HEK293 (cell line): Measurements from ENCODE around the gene MMAB.

Experiments
- CTCF ChIP-seq: fragments of 450-650 bp; formaldehyde crosslinking; IDR thresholded peaks from 2 replicates; pipeline ENCODE4 v1.5.1; 2016; ENCODE audit warnings: missing biosample characterization, missing genetic modification characterization
- SP2 ChIP-seq: fragments of 450-650 bp; formaldehyde crosslinking; IDR thresholded peaks from 2 replicates; pipeline ENCODE4 v1.5.1; 2016; ENCODE audit warnings: missing biosample characterization, missing genetic modification characterization
- YY1 ChIP-seq: fragments of 450-650 bp; formaldehyde crosslinking; IDR thresholded peaks from 2 replicates; pipeline ENCODE4 v1.5.1; 2018; ENCODE audit warnings: missing biosample characterization, missing genetic modification characterization
- ZEB2 ChIP-seq: fragments of 450-650 bp; formaldehyde crosslinking; IDR thresholded peaks from 2 replicates; pipeline ENCODE4 v1.5.1; 2016; ENCODE audit warnings: missing biosample characterization, missing genetic modification characterization
- ZNF214 ChIP-seq: fragments of 450-650 bp; formaldehyde crosslinking; IDR thresholded peaks from 2 replicates; pipeline ENCODE4 v1.5.1; 2017; ENCODE audit warnings: missing biosample characterization, mild to moderate bottlenecking, missing genetic modification characterization, borderline replicate concordance
- ZNF394 ChIP-seq: fragments of 450-650 bp; formaldehyde crosslinking; IDR thresholded peaks from 2 replicates; pipeline ENCODE4 v1.5.1; 2016; ENCODE audit warnings: missing biosample characterization, missing genetic modification characterization, mild to moderate bottlenecking, moderate library complexity, borderline replicate concordance
- ZNF473 ChIP-seq: fragments of 450-650 bp; formaldehyde crosslinking; IDR thresholded peaks from 2 replicates; pipeline ENCODE4 v1.5.1; 2017; ENCODE audit warnings: missing biosample characterization, missing genetic modification characterization
- ZNF777 ChIP-seq: fragments of 450-650 bp; formaldehyde crosslinking; IDR thresholded peaks from 2 replicates; pipeline ENCODE4 v1.5.1; 2017; ENCODE audit warnings: missing biosample characterization, missing genetic modification characterization, borderline replicate concordance
- TF ChIP-seq, protein P1 (sequence below): fragments of 450-650 bp; formaldehyde crosslinking; IDR thresholded peaks from 2 replicates; pipeline ENCODE4 v1.5.1; 2016; ENCODE audit warnings: missing biosample characterization, missing genetic modification characterization
- TF ChIP-seq, protein P2 (sequence below): fragments of 450-650 bp; formaldehyde crosslinking; IDR thresholded peaks from 2 replicates; pipeline ENCODE4 v1.5.1; 2016; ENCODE audit warnings: missing biosample characterization, missing genetic modification characterization, low read depth

DNA sequence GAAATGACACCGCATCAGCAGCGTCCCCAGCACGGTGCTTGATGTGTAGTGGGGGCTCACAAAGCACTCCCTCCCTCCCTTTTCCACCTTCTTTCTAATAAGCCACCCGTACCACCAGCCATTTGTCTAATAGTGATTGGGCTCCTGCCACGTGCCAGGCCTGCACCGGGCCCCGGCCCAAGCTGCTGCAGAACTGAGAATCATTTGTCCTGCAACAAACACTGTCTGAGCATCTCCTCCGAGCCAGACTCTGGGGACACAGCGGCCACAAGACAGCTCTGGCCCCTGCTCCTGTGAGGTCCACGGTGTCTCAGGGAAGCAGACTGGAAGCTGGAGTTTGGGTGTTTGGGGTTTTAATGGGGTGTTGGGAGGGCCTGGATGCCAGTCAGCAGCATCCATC is 44.2 kb upstream of the MMAB start:
- TF ChIP-seq CTCF, result no peak
- no peak for TF ChIP-seq ZNF214 (tag by site-specific recombination)
- TF ChIP-seq, protein P1, sequence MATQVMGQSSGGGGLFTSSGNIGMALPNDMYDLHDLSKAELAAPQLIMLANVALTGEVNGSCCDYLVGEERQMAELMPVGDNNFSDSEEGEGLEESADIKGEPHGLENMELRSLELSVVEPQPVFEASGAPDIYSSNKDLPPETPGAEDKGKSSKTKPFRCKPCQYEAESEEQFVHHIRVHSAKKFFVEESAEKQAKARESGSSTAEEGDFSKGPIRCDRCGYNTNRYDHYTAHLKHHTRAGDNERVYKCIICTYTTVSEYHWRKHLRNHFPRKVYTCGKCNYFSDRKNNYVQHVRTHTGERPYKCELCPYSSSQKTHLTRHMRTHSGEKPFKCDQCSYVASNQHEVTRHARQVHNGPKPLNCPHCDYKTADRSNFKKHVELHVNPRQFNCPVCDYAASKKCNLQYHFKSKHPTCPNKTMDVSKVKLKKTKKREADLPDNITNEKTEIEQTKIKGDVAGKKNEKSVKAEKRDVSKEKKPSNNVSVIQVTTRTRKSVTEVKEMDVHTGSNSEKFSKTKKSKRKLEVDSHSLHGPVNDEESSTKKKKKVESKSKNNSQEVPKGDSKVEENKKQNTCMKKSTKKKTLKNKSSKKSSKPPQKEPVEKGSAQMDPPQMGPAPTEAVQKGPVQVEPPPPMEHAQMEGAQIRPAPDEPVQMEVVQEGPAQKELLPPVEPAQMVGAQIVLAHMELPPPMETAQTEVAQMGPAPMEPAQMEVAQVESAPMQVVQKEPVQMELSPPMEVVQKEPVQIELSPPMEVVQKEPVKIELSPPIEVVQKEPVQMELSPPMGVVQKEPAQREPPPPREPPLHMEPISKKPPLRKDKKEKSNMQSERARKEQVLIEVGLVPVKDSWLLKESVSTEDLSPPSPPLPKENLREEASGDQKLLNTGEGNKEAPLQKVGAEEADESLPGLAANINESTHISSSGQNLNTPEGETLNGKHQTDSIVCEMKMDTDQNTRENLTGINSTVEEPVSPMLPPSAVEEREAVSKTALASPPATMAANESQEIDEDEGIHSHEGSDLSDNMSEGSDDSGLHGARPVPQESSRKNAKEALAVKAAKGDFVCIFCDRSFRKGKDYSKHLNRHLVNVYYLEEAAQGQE (tag by site-specific recombination), result no peak
- TF ChIP-seq ZNF777 (tag by site-specific recombination), result no peak
- no peak for TF ChIP-seq ZEB2 (tag by site-specific recombination)
- TF ChIP-seq SP2 (tag by site-specific recombination), result no peak
- TF ChIP-seq, protein P2, sequence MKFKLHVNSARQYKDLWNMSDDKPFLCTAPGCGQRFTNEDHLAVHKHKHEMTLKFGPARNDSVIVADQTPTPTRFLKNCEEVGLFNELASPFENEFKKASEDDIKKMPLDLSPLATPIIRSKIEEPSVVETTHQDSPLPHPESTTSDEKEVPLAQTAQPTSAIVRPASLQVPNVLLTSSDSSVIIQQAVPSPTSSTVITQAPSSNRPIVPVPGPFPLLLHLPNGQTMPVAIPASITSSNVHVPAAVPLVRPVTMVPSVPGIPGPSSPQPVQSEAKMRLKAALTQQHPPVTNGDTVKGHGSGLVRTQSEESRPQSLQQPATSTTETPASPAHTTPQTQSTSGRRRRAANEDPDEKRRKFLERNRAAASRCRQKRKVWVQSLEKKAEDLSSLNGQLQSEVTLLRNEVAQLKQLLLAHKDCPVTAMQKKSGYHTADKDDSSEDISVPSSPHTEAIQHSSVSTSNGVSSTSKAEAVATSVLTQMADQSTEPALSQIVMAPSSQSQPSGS (tag by site-specific recombination), result no peak
- TF ChIP-seq YY1, result no peak
- no peak for TF ChIP-seq ZNF473 (tag by site-specific recombination)
- TF ChIP-seq ZNF394, result no peak
